Muscle of leg (tissue), 11 donors: ENCODE data around the gene COMMD3. TPM values are rescaled to one million over a fixed set of nuclear protein-coding genes. Genes with fewer than 3 reads are reported as not detected.
"Not testable (repeated sequence)": the region's sequence is repeated elsewhere in the genome, so short reads cannot be mapped to it uniquely, and the experiment has no call there.

Experiments used
- DNase-seq: peaks from one replicate; pipeline ENCODE4 v3.0.0; 2013
- H3K27ac ChIP-seq: one replicate; pipeline ENCODE4 v1.5.1; 2013; ENCODE audit warnings: mild to moderate bottlenecking, low read length, control low read depth
- H3K27me3 ChIP-seq: one replicate; pipeline ENCODE4 v1.6.1; 2013; ENCODE audit warnings: low read length; ENCODE audit not compliant: control insufficient read depth, insufficient read depth
- H3K36me3 ChIP-seq: one replicate; pipeline ENCODE4 v1.6.1; 2013; ENCODE audit warnings: low read length; ENCODE audit not compliant: control insufficient read depth, insufficient read depth
- H3K4me1 ChIP-seq: one replicate; pipeline ENCODE4 v1.6.1; 2013; ENCODE audit warnings: low read length; ENCODE audit not compliant: control insufficient read depth, insufficient read depth
- H3K4me3 ChIP-seq: one replicate; pipeline ENCODE4 v1.5.1; 2013; ENCODE audit warnings: low read length, control low read depth
- H3K9me3 ChIP-seq: replicated peaks from 2 replicates; pipeline ENCODE4 v1.6.1; 2013; ENCODE audit warnings: low read depth, low read length; ENCODE audit not compliant: control insufficient read depth
- WGBS: methylation state at CpG from one replicate; pipeline ENCODE4 v1.1.5; 2013; ENCODE audit warnings: missing lambda C conversion rate; ENCODE audit not compliant: insufficient coverage; 5-methylcytosine and 5-hydroxymethylcytosine counted together
- polyA plus RNA-seq, 8 donors: library from polyadenylated mRNA; unstranded; fragments of 120-200 nt; gene quantifications; one replicate each; pipeline versions ENCODE4 v1.2.1 to v1.2.3, GENCODE V29; 2013; ENCODE audit warnings: inconsistent platforms in 1 of 8, low replicate concordance in 1 of 8; ENCODE audit not compliant: insufficient read length in 8 of 8, insufficient read depth in 1 of 8
- total RNA-seq: library from RNA; stranded (reverse); fragments of 120-200 nt; gene quantifications from one replicate; pipeline ENCODE4 v1.2.4, GENCODE V29; 2013

COMMD3 gene
- total and polyA plus RNA-seq, 9 donors, result 54.8 to 73.3 (median 66.0) TPM

GRCh38 chr10:22344249-22344648 lies 28.1 kb downstream of the COMMD3 start:
- peak; percentile 27 for DNase-seq
- Histone ChIP-seq H3K36me3 (no peaks in the 10 kb centered on the region), H3K4me3 (no peak overlapping the region), H3K27ac (no peak overlapping the region), H3K9me3 (no peaks in the 10 kb centered on the region), H3K4me1 (peaks cover 15% of the 10 kb centered on the region), H3K27me3 (peaks cover 49% of the 10 kb centered on the region)
- WGBS, result no CpG with 5 or more reads among the region's 1 CpG

- Histone ChIP-seq H3K4me3 (peak overlapping the region; percentile 32), H3K27me3 (peaks cover 48% of the 10 kb centered on the region), H3K36me3 (no peaks in the 10 kb centered on the region), H3K27ac (no peak overlapping the region), H3K9me3 (no peaks in the 10 kb centered on the region), H3K4me1 (peaks cover 14% of the 10 kb centered on the region)
- WGBS, result 5% methylated on average over 25 of the region's 26 CpGs
- no peak for DNase-seq
These were observed 28.7 kb downstream of the COMMD3 start for GRCh38 chr10:22344781-22345300.

DNA sequence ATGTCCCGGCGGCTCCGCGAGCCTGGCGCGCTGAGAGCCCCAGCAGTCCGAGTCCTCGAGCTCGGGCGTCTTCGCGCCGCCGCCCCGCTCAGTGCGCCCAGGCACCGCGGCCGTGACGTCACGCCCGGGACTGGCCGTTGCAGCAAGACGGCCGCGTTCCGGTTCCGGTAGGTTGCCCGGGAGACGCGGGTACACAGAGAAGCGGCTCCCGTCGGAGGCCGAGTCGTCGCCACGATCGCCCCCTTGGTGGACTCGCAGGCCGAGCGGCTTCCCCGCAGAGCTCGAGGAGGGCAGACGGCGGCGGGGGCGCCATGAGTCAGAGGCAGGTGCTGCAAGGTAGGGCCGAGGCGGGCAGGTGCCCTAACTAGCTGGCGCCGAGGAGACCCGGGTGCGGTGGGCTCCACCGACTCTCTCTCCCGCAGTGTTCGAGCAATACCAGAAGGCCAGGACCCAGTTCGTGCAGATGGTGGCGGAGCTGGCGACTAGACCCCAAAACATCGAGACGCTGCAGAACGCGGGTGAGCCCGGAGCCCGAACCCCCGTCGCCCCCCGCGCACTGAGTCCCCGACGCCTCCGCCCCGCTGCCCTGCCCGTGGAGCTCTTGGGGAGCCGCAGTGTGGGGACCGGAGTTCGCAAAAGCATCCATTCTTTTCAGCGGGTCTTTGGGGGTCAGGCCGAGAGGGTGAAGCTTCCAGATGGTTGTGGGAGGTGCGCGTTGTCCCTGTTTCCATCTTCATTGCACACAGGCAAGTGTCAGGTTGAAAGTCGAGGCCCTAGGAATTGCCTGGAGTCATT lies 29.3 kb downstream of the COMMD3 start, which contains the start of gene SPAG6:
Gene SPAG6 (plus strand): TSS at position 196 of the 795 bp plus-strand sequence. CDS start 116 bp downstream, at position 312.
- no peak within 1 kb of the TSS for H3K27ac ChIP-seq
- H3K4me1 ChIP-seq, result peaks cover 12% of the 10 kb centered on the region
- no peaks in the 10 kb centered on the region for H3K9me3 ChIP-seq
- no peaks in the 10 kb centered on the region for H3K36me3 ChIP-seq
- peak; percentile 53 for DNase-seq
- peaks cover 46% of the 10 kb centered on the region for H3K27me3 ChIP-seq
- H3K4me3 ChIP-seq, result peak within 1 kb of the TSS; percentile 32
- 2% methylated on average over 80 of the region's 83 CpGs for WGBS

- H3K4me3 ChIP-seq, result no peak overlapping the region
- H3K4me1 ChIP-seq, result peaks cover 10% of the 10 kb centered on the region
- H3K27me3 ChIP-seq, result peaks cover 44% of the 10 kb centered on the region
- no peaks in the 10 kb centered on the region for H3K9me3 ChIP-seq
- WGBS, result no CpG with 5 or more reads among the region's 8 CpGs
- no peaks in the 10 kb centered on the region for H3K36me3 ChIP-seq
- peak; percentile 5 for DNase-seq
- H3K27ac ChIP-seq, result no peak overlapping the region
These were observed 30.0 kb downstream of the COMMD3 start for GRCh38 chr10:22346096-22346661.

- no CpG with 5 or more reads among the region's 1 CpG for WGBS
- Histone ChIP-seq H3K4me1 (peaks cover 7% of the 10 kb centered on the region), H3K4me3 (no peak overlapping the region), H3K9me3 (no peaks in the 10 kb centered on the region), H3K27ac (no peak overlapping the region), H3K27me3 (peaks cover 28% of the 10 kb centered on the region), H3K36me3 (no peaks in the 10 kb centered on the region)
- no peak for DNase-seq
These were observed 33.6 kb downstream of the COMMD3 start for GRCh38 chr10:22349755-22350154.

DNA sequence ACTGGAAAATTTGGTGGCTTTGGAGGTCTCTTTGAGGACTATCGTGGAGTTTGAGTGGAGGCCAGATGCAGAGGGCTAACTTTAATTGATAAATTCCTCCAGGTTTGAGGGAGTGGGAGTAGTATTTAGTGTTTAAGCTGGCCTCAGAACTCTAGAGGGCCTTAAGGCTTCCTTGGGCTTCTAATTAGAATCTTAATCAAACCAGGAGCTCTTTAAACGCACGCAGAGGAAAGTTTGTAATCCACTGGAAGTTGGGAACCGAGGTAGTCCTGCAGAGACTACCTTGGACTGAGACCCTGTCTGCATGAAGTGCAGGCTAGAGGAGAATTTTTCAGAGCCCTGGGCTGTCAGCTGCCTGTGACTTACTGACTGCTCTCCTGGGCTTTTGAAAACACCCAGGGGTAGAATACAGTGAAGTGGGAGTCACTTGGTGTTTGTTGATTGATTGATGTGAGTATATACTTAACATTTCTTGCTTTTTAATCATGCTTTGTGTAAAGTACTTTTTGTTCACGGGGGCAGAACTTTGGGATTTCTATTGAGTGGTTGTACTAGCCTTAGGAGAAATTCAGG lies 35.0 kb downstream of the COMMD3 start:
- H3K27me3 ChIP-seq, result peaks cover 13% of the 10 kb centered on the region
- 89% methylated on average over 4 of the region's 5 CpGs for WGBS
- H3K9me3 ChIP-seq, result no peaks in the 10 kb centered on the region
- DNase-seq, result no peak
- H3K4me3 ChIP-seq, result no peak overlapping the region
- no peaks in the 10 kb centered on the region for H3K4me1 ChIP-seq
- H3K36me3 ChIP-seq, result no peaks in the 10 kb centered on the region
- no peak overlapping the region for H3K27ac ChIP-seq

- Histone ChIP-seq H3K36me3 (no peaks in the 10 kb centered on the region), H3K27ac (no peak overlapping the region), H3K4me3 (no peak overlapping the region), H3K4me1 (no peaks in the 10 kb centered on the region), H3K27me3 (no peaks in the 10 kb centered on the region), H3K9me3 (no peaks in the 10 kb centered on the region)
- DNase-seq, result no peak
- WGBS, result 100% methylated on average over 1 of the region's 4 CpGs
These were observed 40.2 kb downstream of the COMMD3 start for GRCh38 chr10:22356324-22356873.

DNA sequence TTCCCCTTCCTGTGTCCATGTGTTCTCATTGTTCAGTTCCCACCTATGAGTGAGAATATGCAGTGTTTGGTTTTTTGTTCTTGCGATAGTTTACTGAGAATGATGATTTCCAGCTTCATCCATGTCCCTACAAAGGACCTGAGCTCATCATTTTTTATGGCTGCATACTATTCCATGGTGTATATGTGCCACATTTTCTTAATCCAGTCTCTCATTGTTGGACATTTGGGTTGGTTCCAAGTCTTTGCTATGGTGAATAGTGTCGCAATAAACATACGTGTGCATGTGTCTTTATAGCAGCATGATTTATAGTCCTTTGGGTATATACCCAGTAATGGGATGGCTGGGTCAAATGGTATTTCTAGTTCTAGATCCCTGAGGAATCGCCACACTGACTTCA lies 41.6 kb downstream of the COMMD3 start:
- H3K27me3 ChIP-seq, DNase-seq, H3K9me3 ChIP-seq, H3K4me3 ChIP-seq, H3K4me1 ChIP-seq, H3K36me3 ChIP-seq, H3K27ac ChIP-seq: not testable (repeated sequence)
- no CpG with 5 or more reads among the region's 4 CpGs for WGBS

DNA sequence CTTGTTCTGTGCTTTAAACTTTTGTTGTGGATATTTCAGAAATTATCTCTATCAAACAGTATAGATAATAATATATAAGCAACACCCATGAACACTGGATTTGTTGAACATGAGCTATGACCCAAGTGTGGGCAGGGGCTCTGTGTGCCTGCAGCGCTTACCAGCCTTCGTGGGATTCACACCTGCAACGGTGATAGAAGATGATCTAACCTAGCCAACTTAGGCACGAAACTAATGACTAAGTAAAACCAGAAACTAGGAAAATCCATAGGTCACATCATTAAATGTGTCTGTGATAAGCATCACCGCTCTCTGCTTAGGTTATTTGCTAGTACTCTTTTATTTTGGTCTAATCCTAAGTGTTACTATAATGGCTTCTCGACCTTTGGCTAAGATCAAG lies 47.1 kb downstream of the COMMD3 start:
- H3K27ac ChIP-seq, result no peak overlapping the region
- DNase-seq, result no peak
- H3K9me3 ChIP-seq, result no peaks in the 10 kb centered on the region
- H3K27me3 ChIP-seq, result no peaks in the 10 kb centered on the region
- WGBS, result no CpG with 5 or more reads among the region's 6 CpGs
- H3K4me3 ChIP-seq, result no peak overlapping the region
- H3K36me3 ChIP-seq, result no peaks in the 10 kb centered on the region
- H3K4me1 ChIP-seq, result no peaks in the 10 kb centered on the region
